GM18507 (cell line): ENCODE results near the gene SLC16A5.
A peak's percentile ranks its signal among the peaks of the same experiment; 100 is the strongest.
"Not testable (repeated sequence)": the region's sequence is repeated elsewhere in the genome, so short reads cannot be mapped to it uniquely, and the experiment has no call there.

Experiments
- DNase-seq: peaks from one replicate; pipeline ENCODE4 v3.0.0; 2011; ENCODE audit warnings: low read depth; ENCODE audit not compliant: insufficient read length; ENCODE audit errors: extremely low spot score
- FAIRE-seq: peaks from 2 replicates; lab custom pipeline; 2011; peaks lifted over from hg19 to GRCh38; lab: Jason Lieb, UNC

The SLC16A5 gene

GRCh38 chr17:75063201-75063600 lies 24.6 kb upstream of the SLC16A5 start:
- DNase-seq, result no peak
- no peak for FAIRE-seq

GRCh38 chr17:75063626-75064025 lies 24.1 kb upstream of the SLC16A5 start:
- DNase-seq (no peak), FAIRE-seq (no peak)

DNA sequence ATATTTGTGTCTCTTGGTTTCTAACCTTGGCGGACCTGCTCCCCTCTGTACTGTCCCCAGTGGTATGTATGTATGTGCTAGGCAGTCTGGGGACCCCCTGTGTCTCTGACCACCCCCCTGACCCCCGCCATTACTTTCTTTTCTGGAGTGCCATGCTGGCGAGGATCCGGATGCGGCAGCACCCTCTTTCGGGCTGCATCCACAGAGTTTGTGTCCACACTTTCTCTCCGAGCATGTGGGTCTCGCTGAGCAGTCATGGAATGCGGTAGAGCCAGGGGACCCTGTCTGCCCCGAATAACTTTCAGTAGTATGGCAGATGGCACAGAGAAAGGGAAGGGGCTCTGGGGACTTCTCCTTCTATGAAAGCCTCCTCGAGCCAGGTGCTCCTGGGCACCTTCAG lies 23.7 kb upstream of the SLC16A5 start:
- DNase-seq (no peak), FAIRE-seq (no peak)

GRCh38 chr17:75064460-75064859 lies 23.3 kb upstream of the SLC16A5 start:
- FAIRE-seq, result no peak
- DNase-seq, result no peak

DNA sequence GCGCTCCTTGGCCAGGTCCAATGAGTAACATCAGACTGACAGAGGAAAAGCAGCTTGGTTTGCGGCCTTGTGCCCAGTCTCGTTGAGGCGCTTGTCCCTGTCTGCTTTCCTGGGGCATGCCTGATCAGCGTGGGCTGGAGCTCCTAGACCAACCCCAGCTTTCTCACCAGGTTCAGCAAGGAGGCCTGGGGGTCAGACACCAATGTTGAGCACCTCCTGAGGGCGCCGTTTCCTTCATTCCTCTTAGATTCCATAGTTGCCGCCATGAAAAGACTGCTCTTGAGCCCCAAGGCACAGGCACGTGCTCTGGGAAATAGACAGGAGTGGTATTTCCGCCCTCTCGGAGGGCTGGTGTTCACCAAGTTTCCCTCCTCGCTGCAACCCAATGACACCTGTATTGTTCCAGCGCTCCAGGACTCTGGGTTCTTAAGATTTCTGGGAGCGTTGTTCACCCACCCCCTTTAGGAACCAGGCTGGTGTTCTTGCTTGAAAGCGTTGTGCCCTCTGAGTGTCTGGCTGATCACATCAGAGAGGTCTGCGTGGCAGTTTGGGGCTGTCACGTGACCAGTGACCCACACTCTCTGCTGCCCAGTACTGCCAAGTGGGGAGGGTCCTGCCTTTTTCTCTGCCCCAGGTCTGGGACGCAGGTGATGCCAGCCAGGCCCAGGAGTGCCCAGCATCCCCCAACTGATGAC lies 22.7 kb upstream of the SLC16A5 start:
- DNase-seq (no peak), FAIRE-seq (no peak)

GRCh38 chr17:75065562-75066151 lies 22.1 kb upstream of the SLC16A5 start:
- FAIRE-seq (peak; percentile 39), DNase-seq (no peak)

GRCh38 chr17:75067856-75068255 lies 19.9 kb upstream of the SLC16A5 start:
- FAIRE-seq (no peak), DNase-seq (no peak)

GRCh38 chr17:75068750-75069149 lies 19.0 kb upstream of the SLC16A5 start:
- DNase-seq (no peak), FAIRE-seq (no peak)

DNA sequence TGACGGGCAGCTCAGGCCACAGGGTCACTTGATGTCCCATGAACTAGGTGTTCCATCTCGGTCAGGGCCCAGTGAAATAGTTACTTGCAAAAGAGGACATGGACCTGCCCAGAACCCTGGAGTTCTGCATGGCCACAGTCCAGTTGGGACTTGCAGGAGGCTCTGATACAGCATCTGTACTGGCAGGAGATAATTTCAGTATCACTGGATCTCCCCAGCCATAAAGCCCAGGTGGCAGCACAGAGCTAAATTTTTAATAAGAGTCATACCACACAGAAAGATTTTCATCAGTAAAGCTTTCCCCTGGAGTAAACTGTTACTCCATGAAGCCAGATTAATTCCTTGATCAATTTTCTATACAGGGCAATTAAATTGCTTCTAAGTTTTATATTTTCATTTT lies 18.0 kb upstream of the SLC16A5 start:
- FAIRE-seq (no peak), DNase-seq (no peak)

DNA sequence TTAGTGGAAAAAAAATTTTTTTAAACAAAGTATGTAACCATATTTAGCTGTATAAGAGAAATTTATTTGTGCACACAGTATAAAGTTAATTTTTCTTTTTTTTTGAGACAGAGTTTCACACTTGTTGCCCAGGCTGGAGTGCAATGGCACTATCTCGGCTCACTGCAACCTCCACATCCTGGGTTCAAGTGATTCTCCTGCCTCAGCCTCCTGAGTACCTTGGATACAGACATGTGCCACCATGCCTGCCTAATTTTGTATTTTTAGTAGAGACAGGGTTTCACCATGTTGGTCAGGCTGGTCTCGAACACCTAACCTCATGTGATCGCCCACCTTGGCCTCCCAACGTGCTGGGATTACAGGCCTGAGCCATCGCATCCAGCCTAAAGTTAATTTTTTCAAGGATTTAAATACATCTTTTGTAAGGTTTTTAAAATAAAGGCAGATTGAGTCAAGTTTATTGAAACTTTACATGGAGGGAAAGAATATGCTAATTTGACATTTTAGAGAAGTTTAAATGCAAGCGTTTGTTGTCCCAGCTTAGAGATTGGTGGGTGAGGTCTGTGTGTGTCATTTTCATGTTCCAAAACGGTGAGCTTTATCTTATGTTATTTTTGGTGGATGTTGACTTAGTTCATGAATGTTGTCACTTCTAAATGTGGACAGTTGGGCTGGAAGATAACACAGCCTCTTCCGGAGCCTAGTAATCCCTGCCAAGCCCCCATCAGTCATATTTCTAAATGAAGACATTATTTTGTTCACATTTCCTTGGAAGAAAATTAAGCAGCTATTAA lies 16.1 kb upstream of the SLC16A5 start:
- DNase-seq, FAIRE-seq: not testable (repeated sequence)

GRCh38 chr17:75072909-75073308 lies 14.8 kb upstream of the SLC16A5 start:
- FAIRE-seq, DNase-seq: not testable (repeated sequence)

DNA sequence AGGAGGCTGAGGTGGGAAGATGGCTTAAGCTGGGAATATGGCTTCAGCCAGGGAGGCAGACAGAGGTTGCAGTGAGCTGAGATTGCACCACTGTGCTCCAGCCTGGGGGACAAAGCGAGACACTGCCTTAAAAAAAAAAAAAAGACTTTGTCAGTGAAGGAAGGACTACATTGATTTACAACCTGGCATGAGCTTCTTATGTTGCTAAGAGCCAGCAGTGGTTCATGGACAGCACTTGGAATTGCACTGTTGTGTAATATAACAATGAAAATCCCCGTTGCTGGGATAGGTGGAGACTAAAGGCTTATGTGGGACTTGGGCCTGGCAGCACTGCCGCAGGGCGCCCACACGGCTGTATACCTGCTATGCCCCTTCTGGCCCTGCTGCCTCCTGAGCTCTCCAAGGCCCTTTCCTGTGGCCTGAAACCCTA lies 14.1 kb upstream of the SLC16A5 start:
- FAIRE-seq (no peak), DNase-seq (no peak)

- FAIRE-seq, result no peak
Observed at GRCh38 chr17:75074532-75074931, 13.2 kb upstream of the SLC16A5 start.

GRCh38 chr17:75075597-75076336 lies 12.0 kb upstream of the SLC16A5 start:
- FAIRE-seq, result no peak
- DNase-seq, result no peak

More at GRCh38 chr17:75074532-75074931, 13.2 kb upstream of the SLC16A5 start:
- DNase-seq, result no peak

- no peak for FAIRE-seq
- no peak for DNase-seq
Observed at GRCh38 chr17:75077072-75077495, 10.7 kb upstream of the SLC16A5 start.

- FAIRE-seq (peak; percentile 60), DNase-seq (peak; percentile 69)
Observed at GRCh38 chr17:75077496-75078283, 10.1 kb upstream of the SLC16A5 start.

GRCh38 chr17:75078284-75079022 lies 9.3 kb upstream of the SLC16A5 start:
- DNase-seq, result no peak
- FAIRE-seq, result peak; percentile 89

GRCh38 chr17:75079023-75079373 lies 8.8 kb upstream of the SLC16A5 start:
- FAIRE-seq (no peak), DNase-seq (no peak)
